ENCODE measurements around the gene CYB5R4.

- no peak for TF ChIP-seq CTCF (conservative IDR thresholded peaks at IDR 0.05; ENCODE audit: low read length)
- TF ChIP-seq EZH2phosphoT487 (IDR thresholded peaks at IDR 0.05; ENCODE audit: borderline replicate concordance), result no peak
Observed at GRCh38 chr6:84003654-84004053, 144.2 kb downstream of the CYB5R4 start.
